Body of pancreas (tissue), 4 donors: Measurements from ENCODE around the gene MAPK6. TPM values are rescaled to one million over a fixed set of nuclear protein-coding genes. Genes with fewer than 3 reads are reported as not detected.
"Not testable (repeated sequence)": the region's sequence is repeated elsewhere in the genome, so short reads cannot be mapped to it uniquely, and the experiment has no call there.

ENCODE experiments used
- ATAC-seq: fragments of 150-250 bp; one replicate; pipeline ENCODE4 v1.9.1; 2016
- DNase-seq, 4 donors: peaks; one replicate each; pipeline ENCODE4 v3.0.0-alpha.2; 2019
- H3K27ac ChIP-seq, 4 donors: fragments of 200-600 bp; sonication (generic); 1 replicate in 3 of 4; 2 replicates in 1 of 4; pipeline versions ENCODE4 v1.5.1 to v1.6.1; 2016 to 2019; ENCODE audit warnings: mild to moderate bottlenecking in 1 of 4, mixed read lengths in 1 of 4, moderate library complexity in 1 of 4
- H3K27me3 ChIP-seq, 2 donors: fragments of 200-600 bp; sonication (generic); one replicate each; pipeline ENCODE4 v1.6.0; 2016; ENCODE audit warnings: mild to moderate bottlenecking in 1 of 2
- H3K36me3 ChIP-seq, 2 donors: fragments of 200-600 bp; sonication (generic); replicated peaks in 1 of 2; 2 replicates each; pipeline ENCODE4 v1.5.1; 2016; ENCODE audit warnings: low read depth in 2 of 2; ENCODE audit not compliant: insufficient read depth in 1 of 2
- H3K4me1 ChIP-seq: fragments of 200-600 bp; sonication (generic); one replicate; pipeline ENCODE4 v1.6.0; 2016
- H3K4me3 ChIP-seq, 2 donors: fragments of 200-600 bp; sonication (generic); 1 replicate in 1 of 2; 2 replicates in 1 of 2; pipeline ENCODE4 v1.5.1; 2016 to 2019
- H3K9me3 ChIP-seq, 3 donors: fragments of 200-600 bp; sonication (generic); 1 replicate in 2 of 3; 2 replicates in 1 of 3; pipeline ENCODE4 v1.5.1; 2016
- POLR2A ChIP-seq, 3 donors: fragments of 450-650 bp; IDR thresholded peaks; one replicate each; pipeline ENCODE4 v1.6.1; 2016; ENCODE audit warnings: antibody characterized with exemption in 3 of 3, mild to moderate bottlenecking in 2 of 3
- WGBS, 2 donors: methylation state at CpG; one replicate each; pipeline ENCODE4 v1.1.5; 2017; 5-methylcytosine and 5-hydroxymethylcytosine counted together
- intact Hi-C: fragments of 100-400 bp; cut with DNase I; formaldehyde crosslinking; loops from one replicate; pipeline ENCODE4 v1.15.1; 2023
- total RNA-seq, 2 donors: library from RNA; depleted of rRNA; stranded (reverse); fragments of >200 nt; gene quantifications; one replicate each; pipeline ENCODE4 v1.1.0, GENCODE V29; 2016
- TF ChIP-seq, protein P1 (sequence below), 7 experiments: fragments of 450-650 bp in 4 of 7; fragments of 200-600 bp in 3 of 7; sonication (generic) in 3 of 7; IDR thresholded peaks; one replicate each; pipeline ENCODE4 v1.5.1; 2016 to 2019; ENCODE audit warnings: antibody characterized with exemption in 7 of 7

Gene MAPK6
- total RNA-seq, 2 donors from 2014 or later = 7.3 to 25.4 TPM

DNA sequence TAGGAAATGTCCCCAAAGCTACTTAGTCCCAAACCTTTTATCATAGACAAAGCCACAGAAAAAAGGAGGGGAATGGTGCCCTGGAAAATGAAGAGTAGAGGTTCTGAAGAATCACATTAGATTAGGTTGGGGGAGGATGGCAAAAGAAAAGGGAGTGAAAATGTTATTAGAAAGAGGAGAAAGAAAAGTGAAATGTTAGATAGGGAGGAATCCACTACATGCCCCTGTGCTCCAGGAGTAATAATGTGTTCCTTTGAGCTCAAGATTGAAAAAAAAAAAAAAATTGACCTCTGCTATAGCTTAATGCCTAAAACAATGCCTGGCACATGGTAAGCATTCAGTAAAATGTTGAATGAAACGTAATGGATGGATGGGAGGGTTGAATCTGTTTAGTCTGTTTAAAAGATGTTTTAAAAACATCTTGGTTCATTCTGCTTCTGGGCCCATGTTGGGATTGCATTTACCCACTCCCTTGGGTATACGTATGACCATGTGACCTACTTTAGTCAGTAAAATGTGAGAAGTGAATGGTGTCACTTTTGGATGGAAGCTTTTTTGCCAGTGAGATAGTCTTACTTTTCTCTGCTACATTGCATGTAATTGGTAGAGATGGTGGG lies 19.0 kb downstream of the MAPK6 start:
- 80% methylated on average over 2 of the region's 2 CpGs for WGBS, 2 donors
- no peak for ATAC-seq
- Histone ChIP-seq H3K36me3 (no peaks in the 10 kb centered on the region), H3K27me3 (no peaks in the 10 kb centered on the region), H3K4me3 (no peak overlapping the region), H3K27ac (no peak overlapping the region), H3K9me3 (no peaks in the 10 kb centered on the region), H3K4me1 (peaks cover 50% of the 10 kb centered on the region)
- intact Hi-C loops = no loop called here
- no peak for DNase-seq
- TF ChIP-seq, protein P1, sequence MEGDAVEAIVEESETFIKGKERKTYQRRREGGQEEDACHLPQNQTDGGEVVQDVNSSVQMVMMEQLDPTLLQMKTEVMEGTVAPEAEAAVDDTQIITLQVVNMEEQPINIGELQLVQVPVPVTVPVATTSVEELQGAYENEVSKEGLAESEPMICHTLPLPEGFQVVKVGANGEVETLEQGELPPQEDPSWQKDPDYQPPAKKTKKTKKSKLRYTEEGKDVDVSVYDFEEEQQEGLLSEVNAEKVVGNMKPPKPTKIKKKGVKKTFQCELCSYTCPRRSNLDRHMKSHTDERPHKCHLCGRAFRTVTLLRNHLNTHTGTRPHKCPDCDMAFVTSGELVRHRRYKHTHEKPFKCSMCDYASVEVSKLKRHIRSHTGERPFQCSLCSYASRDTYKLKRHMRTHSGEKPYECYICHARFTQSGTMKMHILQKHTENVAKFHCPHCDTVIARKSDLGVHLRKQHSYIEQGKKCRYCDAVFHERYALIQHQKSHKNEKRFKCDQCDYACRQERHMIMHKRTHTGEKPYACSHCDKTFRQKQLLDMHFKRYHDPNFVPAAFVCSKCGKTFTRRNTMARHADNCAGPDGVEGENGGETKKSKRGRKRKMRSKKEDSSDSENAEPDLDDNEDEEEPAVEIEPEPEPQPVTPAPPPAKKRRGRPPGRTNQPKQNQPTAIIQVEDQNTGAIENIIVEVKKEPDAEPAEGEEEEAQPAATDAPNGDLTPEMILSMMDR (IDR thresholded peaks at IDR 0.05) = no peak
- TF ChIP-seq POLR2A (IDR thresholded peaks at IDR 0.05) = no peak

DNA sequence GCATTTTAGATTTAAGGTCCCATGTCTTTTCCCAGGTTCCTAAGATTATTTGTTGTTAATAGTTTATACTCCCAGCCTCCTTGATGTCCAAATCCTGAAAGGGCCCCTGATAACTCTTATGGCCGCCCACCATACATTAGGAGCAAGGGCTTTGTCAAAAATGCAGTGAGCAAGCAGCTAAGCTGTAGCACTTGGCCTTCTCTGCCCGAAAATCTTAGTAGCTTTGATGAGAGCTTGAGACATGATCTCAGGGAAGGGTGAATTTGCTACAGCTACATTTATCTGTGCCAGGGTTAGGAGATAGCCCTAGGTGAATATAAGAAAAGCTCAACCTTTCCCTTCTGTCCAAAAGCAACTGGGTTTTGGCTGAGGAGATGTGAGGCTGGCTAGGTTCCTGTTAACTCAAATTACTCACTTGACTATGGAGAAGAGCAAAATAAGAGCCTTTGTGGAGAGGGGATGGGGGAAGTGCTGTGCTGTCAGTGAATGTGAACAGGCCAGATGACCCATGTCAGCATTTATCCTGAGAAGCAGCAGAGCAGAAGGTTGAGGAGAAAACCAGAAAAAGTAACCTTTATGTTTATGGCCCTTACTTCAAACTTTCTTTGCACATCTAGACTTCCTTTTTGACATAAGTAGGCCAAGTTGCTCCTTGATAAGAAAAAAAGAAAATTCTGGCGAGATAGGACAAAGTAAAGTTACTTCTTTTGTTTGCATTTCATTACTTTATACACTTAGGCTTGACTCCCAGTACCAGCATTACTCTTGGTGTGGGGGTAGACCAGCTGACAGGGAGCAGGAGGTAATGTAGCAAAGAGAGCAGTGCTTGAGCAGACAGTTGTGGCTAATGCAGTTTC lies 21.1 kb downstream of the MAPK6 start:
- Histone ChIP-seq H3K9me3 (no peaks in the 10 kb centered on the region), H3K27ac (peak overlapping the region; percentile 11 to 33 (median 25)), H3K4me3 (no peak overlapping the region), H3K4me1 (peaks cover 50% of the 10 kb centered on the region), H3K27me3 (no peaks in the 10 kb centered on the region), H3K36me3 (no peaks in the 10 kb centered on the region)
- intact Hi-C loops = no loop called here
- WGBS, 2 donors = 50 to 52% methylated on average over 3 of the region's 3 CpGs
- ATAC-seq = peak; percentile 55
- TF ChIP-seq, protein P1 (IDR thresholded peaks at IDR 0.05) = no peak
- no peak for TF ChIP-seq POLR2A (IDR thresholded peaks at IDR 0.05)
- DNase-seq = peak in 3 of 4 donors; percentile 32 to 63 (median 62)

DNA sequence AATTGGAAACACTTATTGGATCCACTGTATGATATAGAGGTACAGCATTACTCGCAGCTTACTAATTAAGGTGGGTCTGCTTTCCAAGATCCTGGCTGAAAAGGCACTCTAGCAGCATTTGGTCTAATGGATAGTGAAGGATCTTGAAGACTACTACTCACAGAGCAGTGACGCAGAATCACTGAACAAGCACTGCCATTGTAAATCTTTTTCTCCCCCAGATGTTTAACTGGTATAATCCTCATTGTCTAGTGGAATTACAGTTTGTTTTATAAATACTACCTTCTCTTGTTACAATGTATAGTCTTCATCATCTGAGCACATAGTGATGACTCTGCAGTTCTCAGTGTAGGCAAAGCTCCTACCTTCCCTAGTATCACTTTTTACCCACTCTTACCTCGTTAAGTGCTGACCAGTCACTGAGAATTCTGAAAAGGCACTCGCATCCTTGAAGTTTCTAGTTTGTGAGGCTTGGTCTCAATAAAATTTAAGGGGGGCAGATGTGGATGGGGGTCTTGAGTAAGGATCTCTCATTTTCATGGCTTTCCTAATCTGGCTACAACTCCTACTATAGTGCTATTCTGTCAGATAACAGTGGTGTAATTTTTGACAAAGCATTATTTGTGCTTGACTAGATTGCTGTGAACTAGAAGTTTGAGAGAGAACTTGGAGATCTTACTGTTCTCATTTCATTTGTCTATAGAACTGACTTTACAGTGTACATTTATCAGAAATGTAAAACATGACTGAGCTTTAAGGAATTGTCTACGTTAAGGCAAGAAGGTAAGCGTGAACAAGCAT lies 23.2 kb downstream of the MAPK6 start:
- H3K27me3 ChIP-seq = no peaks in the 10 kb centered on the region
- no peaks in the 10 kb centered on the region for H3K36me3 ChIP-seq
- ATAC-seq (no peak), DNase-seq (no peak)
- peaks cover 44% of the 10 kb centered on the region for H3K4me1 ChIP-seq
- 78 to 80% methylated on average over 6 of the region's 6 CpGs for WGBS, 2 donors
- no peak for TF ChIP-seq POLR2A (IDR thresholded peaks at IDR 0.05)
- TF ChIP-seq, protein P1 (IDR thresholded peaks at IDR 0.05) = no peak
- intact Hi-C loops = no loop called here
- H3K27ac ChIP-seq = peak overlapping the region in 1 of 4 donors; percentile 4
- H3K4me3 ChIP-seq = no peak overlapping the region
- H3K9me3 ChIP-seq = no peaks in the 10 kb centered on the region

DNA sequence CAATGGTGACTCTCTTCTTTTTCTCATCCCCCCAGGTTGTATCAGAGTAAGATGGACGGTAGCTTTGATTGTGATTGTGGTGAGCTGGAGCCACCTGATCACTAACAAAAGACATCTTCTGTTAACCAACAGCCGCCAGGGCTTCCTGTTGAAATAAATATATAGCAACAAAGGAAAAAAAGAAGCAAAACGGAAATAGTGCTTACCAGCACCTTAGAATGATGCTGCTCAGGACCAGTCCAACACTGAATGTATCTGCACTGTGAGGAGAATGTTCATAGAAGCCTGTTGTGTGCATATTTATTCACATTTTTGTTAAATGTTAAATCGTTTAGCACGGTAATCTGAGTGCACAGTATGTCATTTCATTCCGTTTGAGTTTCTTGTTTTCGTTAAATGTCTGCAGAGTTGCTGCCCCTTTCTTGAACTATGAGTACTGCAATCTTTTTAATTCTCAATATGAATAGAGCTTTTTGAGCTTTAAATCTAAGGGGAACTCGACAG lies 26.8 kb downstream of the MAPK6 start:
- intact Hi-C loops, DNase-seq, H3K27ac ChIP-seq, H3K4me3 ChIP-seq, H3K36me3 ChIP-seq, H3K27me3 ChIP-seq, ATAC-seq, H3K9me3 ChIP-seq: not testable (repeated sequence)
- TF ChIP-seq, protein P1 (IDR thresholded peaks at IDR 0.05) = peak in 1 of 7 experiments; percentile 12
- WGBS, 2 donors = 63 to 87% methylated on average over 8 of the region's 8 CpGs
- peaks cover 21% of the 10 kb centered on the region for H3K4me1 ChIP-seq

DNA sequence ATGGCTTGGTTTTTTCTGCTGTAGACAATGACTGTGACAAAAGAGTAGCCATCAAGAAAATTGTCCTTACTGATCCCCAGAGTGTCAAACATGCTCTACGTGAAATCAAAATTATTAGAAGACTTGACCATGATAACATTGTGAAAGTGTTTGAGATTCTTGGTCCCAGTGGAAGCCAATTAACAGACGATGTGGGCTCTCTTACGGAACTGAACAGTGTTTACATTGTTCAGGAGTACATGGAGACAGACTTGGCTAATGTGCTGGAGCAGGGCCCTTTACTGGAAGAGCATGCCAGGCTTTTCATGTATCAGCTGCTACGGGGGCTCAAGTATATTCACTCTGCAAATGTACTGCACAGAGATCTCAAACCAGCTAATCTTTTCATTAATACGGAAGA lies 27.5 kb downstream of the MAPK6 start:
- H3K4me3 ChIP-seq, DNase-seq, H3K27ac ChIP-seq, H3K36me3 ChIP-seq, ATAC-seq, H3K27me3 ChIP-seq, H3K9me3 ChIP-seq, intact Hi-C loops: not testable (repeated sequence)
- peaks cover 14% of the 10 kb centered on the region for H3K4me1 ChIP-seq
- 76 to 87% methylated on average over 5 of the region's 5 CpGs for WGBS, 2 donors
